Neural cell (in vitro differentiated cells): Measurements from ENCODE around the gene TSKU. TPM values are rescaled to one million over a fixed set of nuclear protein-coding genes. Genes with fewer than 3 reads are reported as not detected.

ENCODE experiments used
- H2AFZ ChIP-seq: fragments of 200-600, 300-800 bp; sonication (generic), shearing (Covaris generic); 2 replicates; pipeline ENCODE4 v1.6.0; 2014; ENCODE audit warnings: low read depth, mild to moderate bottlenecking, antibody characterized with exemption, low read length, moderate library complexity
- H3F3A ChIP-seq: fragments of 200-600 bp; shearing (Covaris generic); 2 replicates; pipeline ENCODE4 v1.6.1; 2016; ENCODE audit warnings: mild to moderate bottlenecking, moderate library complexity, mixed read lengths, antibody characterized with exemption, low read length; ENCODE audit not compliant: insufficient read depth, poor library complexity, severe bottlenecking
- H3K27ac ChIP-seq: fragments of 200-600, 300-800 bp; sonication (generic), shearing (Covaris generic); 2 replicates; pipeline ENCODE4 v1.5.1; 2014; ENCODE audit warnings: mild to moderate bottlenecking, low read length, moderate library complexity
- H3K27me3 ChIP-seq: fragments of 300-800, 200-600 bp; sonication (generic), shearing (Covaris generic); 2 replicates; pipeline ENCODE4 v1.6.0; 2014; ENCODE audit warnings: mild to moderate bottlenecking, low read depth, low read length, moderate library complexity; ENCODE audit not compliant: insufficient read depth
- H3K36me3 ChIP-seq: fragments of 300-800, 200-600 bp; sonication (generic), shearing (Covaris generic); 2 replicates; pipeline ENCODE4 v1.5.1; 2014; ENCODE audit warnings: mild to moderate bottlenecking, antibody characterized with exemption, low read length, moderate library complexity; ENCODE audit not compliant: insufficient read depth
- H3K4me2 ChIP-seq: fragments of 300-800, 200-600 bp; sonication (generic), shearing (Covaris generic); 2 replicates; pipeline ENCODE4 v1.6.0; 2014; ENCODE audit warnings: mild to moderate bottlenecking, low read length
- H3K4me3 ChIP-seq: fragments of 300-800, 200-600 bp; sonication (generic), shearing (Covaris generic); 2 replicates; pipeline ENCODE4 v1.5.1; 2014; ENCODE audit warnings: mild to moderate bottlenecking, low read length, moderate library complexity
- H3K79me2 ChIP-seq: fragments of 200-600 bp; shearing (Covaris generic); replicated peaks from 2 replicates; pipeline ENCODE4 v1.6.0; 2014; ENCODE audit warnings: mild to moderate bottlenecking, low read length, moderate library complexity; ENCODE audit not compliant: insufficient read depth
- H3K9ac ChIP-seq: fragments of 300-800, 200-600 bp; sonication (generic), shearing (Covaris generic); 2 replicates; pipeline ENCODE4 v1.6.1; 2016; ENCODE audit warnings: mild to moderate bottlenecking, low read length, mixed read lengths
- H3K9me2 ChIP-seq: fragments of 200-600 bp; shearing (Covaris generic); 2 replicates; pipeline ENCODE4 v1.6.1; 2016; ENCODE audit warnings: mild to moderate bottlenecking, low read length, mixed read lengths; ENCODE audit not compliant: insufficient read depth
- H3K9me3 ChIP-seq: fragments of 200-600, 300-800 bp; sonication (generic), shearing (Covaris generic); 2 replicates; pipeline ENCODE4 v1.6.1; 2016; ENCODE audit warnings: mild to moderate bottlenecking, mixed run types, low read length, moderate library complexity, mixed read lengths
- H4K20me1 ChIP-seq: fragments of 200-600 bp; shearing (Covaris generic); 2 replicates; pipeline ENCODE4 v1.6.1; 2016; ENCODE audit warnings: mild to moderate bottlenecking, mixed run types; ENCODE audit not compliant: insufficient read depth
- CTCF ChIP-seq: fragments of 450-650 bp; IDR thresholded peaks from 2 replicates; pipeline ENCODE4 v1.5.1; 2014; ENCODE audit warnings: antibody characterized with exemption, mild to moderate bottlenecking, moderate library complexity; ENCODE audit not compliant: poor library complexity, severe bottlenecking
- EP300 ChIP-seq: fragments of 450-650 bp; conservative IDR thresholded peaks from 2 replicates; pipeline ENCODE4 v1.6.1; 2014; ENCODE audit warnings: antibody characterized with exemption, mild to moderate bottlenecking, moderate library complexity; ENCODE audit not compliant: poor library complexity, severe bottlenecking
- EZH2 ChIP-seq: fragments of 200-600, 300-800 bp; shearing (Covaris generic), sonication (generic); IDR thresholded peaks from 2 replicates; pipeline ENCODE4 v1.6.1; 2014; ENCODE audit warnings: antibody characterized with exemption, low read length, borderline replicate concordance, mild to moderate bottlenecking; ENCODE audit not compliant: insufficient read depth, poor library complexity, severe bottlenecking
- MXI1 ChIP-seq: fragments of 450-650 bp; conservative IDR thresholded peaks from 2 replicates; pipeline ENCODE4 v1.6.1; 2014; ENCODE audit warnings: antibody characterized with exemption, mild to moderate bottlenecking; ENCODE audit not compliant: poor library complexity, severe bottlenecking
- POLR2AphosphoS5 ChIP-seq: IDR thresholded peaks from 2 replicates; pipeline ENCODE4 v1.6.1; 2012
- RAD21 ChIP-seq: fragments of 450-650 bp; conservative IDR thresholded peaks from 2 replicates; pipeline ENCODE4 v1.6.1; 2014; ENCODE audit warnings: antibody characterized with exemption, mild to moderate bottlenecking, moderate library complexity
- REST ChIP-seq: IDR thresholded peaks from 2 replicates; pipeline ENCODE4 v1.6.1; 2012; ENCODE audit warnings: borderline replicate concordance
- SMC3 ChIP-seq: fragments of 450-650 bp; conservative IDR thresholded peaks from 2 replicates; pipeline ENCODE4 v1.6.1; 2014; ENCODE audit warnings: antibody characterized with exemption, mild to moderate bottlenecking, moderate library complexity; ENCODE audit not compliant: poor library complexity
- TAF1 ChIP-seq: IDR thresholded peaks from 2 replicates; pipeline ENCODE4 v1.6.1; 2012; ENCODE audit warnings: low read depth
- polyA plus RNA-seq: library from polyadenylated mRNA; depleted of rRNA; stranded (reverse); fragments of >200 nt; gene quantifications from 2 replicates; pipeline ENCODE4 v1.2.3, GENCODE V29; 2014

The TSKU gene
- polyA plus RNA-seq, 1 donor from 2014 or later = 3.5 TPM

- Histone ChIP-seq H3K4me3 (no peak overlapping the region), H3K9me2 (no peaks in the 10 kb centered on the region), H3F3A (no peaks in the 10 kb centered on the region), H4K20me1 (no peaks in the 10 kb centered on the region), H2AFZ (no peak overlapping the region), H3K27me3 (no peaks in the 10 kb centered on the region), H3K9ac (no peak overlapping the region), H3K79me2 (no peaks in the 10 kb centered on the region), H3K4me2 (no peak overlapping the region), H3K36me3 (no peaks in the 10 kb centered on the region), H3K9me3 (no peaks in the 10 kb centered on the region), H3K27ac (no peak overlapping the region)
- TF ChIP-seq POLR2AphosphoS5 = no peak
- no peak for TF ChIP-seq RAD21
- TF ChIP-seq REST = no peak
- TF ChIP-seq MXI1 = no peak
- no peak for TF ChIP-seq TAF1
- no peak for TF ChIP-seq CTCF
- no peak for TF ChIP-seq SMC3
- no peak for TF ChIP-seq EZH2
- no peak for TF ChIP-seq EP300
These were observed 11.5 kb downstream of the TSKU start for GRCh38 chr11:76794371-76795289.

GRCh38 chr11:76795290-76795935, 12.3 kb downstream of the TSKU start:
- Histone ChIP-seq H3K9me2 (no peaks in the 10 kb centered on the region), H3K4me3 (no peak overlapping the region), H2AFZ (no peak overlapping the region), H3K27ac (no peak overlapping the region), H3F3A (no peaks in the 10 kb centered on the region), H3K9me3 (no peaks in the 10 kb centered on the region), H4K20me1 (no peaks in the 10 kb centered on the region), H3K4me2 (no peak overlapping the region), H3K36me3 (no peaks in the 10 kb centered on the region), H3K79me2 (no peaks in the 10 kb centered on the region), H3K27me3 (no peaks in the 10 kb centered on the region), H3K9ac (no peak overlapping the region)
- TF ChIP-seq CTCF (no peak), SMC3 (no peak), EZH2 (no peak), REST (no peak), POLR2AphosphoS5 (no peak), MXI1 (no peak), EP300 (no peak), TAF1 (no peak), RAD21 (no peak)
